ENCODE results near the gene FGF22.

Gene FGF22

GRCh38 chr19:644789-645188 lies 5.1 kb downstream of the FGF22 start:
- no peak for DNase-seq

DNA sequence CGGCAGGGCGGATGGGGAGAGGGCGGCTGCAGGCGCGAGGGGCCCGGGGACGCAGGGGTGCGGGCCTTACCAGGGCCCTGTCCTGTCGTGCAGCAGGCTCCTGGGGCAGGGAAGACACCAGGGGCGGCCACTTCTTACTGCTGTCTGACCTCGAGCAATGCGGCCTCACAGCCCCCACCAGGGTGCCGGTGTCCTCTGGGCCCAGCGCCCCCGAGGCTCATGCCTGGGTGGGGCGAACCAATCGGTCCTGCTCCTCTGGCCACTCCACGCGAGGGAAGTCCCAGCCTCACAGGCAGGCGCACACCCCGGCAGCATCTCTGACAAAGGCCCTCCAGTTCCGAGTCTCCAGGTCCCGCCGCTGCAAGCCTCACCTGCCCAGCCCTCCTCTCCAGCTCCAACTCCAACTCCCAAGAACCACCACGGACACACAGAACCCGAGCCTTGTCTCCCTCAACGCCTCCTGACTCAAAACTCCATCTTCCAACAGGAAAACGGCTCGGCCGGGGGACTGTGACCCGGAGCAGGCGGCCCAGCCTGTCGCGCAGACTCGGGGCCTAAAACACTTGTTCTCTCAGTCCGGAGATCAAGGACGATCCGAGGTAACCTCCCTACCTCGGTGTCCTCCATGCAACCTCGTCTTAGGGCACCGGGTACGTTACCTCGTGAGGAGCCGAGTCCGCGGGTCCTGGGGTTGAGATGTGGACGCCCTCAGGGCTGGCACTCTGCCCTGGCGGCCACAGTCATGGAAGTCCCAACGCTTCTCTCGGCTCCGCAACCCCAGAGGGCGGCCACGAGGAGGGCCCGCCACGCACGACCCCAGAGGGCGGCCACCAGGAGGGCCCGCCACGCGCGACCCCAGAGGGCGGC lies 6.5 kb downstream of the FGF22 start:
- no peak for DNase-seq

DNA sequence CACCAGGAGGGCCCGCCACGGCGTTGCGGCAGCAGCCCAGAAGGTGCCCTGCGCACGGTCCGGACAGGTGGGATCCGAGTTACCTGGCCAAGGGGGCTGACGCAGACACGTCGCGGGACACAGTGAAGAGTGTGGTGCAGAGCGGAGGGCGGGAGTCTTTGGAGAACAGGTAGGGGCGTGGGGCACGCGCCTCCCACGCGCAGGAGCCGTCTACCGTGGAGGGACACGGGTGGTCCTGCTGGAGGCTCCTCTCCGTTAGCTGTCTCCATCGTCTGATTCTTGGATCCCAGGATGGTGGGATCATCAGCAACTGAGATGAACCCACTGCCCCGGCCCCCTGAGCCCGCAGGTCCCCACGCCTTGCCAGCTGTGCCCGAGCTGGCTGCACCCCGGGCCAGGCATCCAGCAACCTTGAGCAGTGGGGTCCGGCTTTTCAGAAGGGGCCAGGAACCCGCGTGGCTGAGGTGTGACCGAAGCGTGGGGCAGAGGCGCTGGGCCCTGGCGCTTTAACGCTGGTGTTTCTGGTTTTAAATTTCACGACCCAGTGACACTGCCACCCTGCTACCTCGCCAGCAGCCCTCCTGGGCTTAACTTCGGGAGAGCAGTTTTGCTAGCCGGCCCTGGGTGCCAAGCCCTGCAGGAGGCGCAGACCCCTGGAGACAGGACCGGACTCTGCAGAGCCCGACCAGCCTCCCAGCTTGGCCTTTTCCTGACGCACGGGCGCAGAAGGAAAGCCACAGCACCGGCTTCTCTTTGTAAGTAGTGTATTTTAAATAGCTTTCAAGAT lies 7.3 kb downstream of the FGF22 start:
- no peak for DNase-seq

DNA sequence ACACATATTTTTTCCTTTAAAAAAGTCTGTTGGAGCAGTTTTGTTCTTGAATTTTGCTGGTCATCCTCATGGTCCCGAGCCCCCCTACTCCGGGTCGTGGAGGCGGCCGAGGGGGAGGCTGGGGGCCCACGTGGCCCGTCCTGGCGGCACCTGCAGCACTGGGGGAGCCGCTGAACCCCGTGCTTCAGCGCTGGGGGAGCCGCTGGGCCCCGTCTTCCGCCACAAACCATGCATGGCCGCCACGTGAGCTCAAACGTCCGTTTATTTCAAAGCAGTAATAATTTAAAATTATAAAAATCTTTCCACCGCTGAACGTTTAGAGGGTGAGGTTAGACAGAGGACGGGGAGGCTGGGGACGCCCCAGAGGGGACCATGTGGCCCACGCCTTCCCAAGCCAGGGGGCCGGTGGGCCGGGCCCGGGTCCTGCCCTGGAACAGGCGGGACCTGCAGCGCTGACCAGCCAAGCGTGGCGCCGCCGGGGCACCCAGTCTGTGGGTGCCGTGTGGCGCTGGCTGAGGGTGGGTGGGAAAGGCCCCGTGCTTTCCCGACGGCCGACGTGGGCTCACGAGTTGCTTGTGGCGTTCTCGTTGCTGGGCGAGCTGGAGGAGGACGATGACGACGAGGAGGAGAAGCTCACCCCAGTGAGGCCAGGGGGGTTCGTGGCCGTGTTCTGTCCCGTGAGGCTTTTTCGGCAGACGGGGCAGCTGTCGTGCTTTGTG lies 8.0 kb downstream of the FGF22 start:
- DNase-seq: no peak

DNA sequence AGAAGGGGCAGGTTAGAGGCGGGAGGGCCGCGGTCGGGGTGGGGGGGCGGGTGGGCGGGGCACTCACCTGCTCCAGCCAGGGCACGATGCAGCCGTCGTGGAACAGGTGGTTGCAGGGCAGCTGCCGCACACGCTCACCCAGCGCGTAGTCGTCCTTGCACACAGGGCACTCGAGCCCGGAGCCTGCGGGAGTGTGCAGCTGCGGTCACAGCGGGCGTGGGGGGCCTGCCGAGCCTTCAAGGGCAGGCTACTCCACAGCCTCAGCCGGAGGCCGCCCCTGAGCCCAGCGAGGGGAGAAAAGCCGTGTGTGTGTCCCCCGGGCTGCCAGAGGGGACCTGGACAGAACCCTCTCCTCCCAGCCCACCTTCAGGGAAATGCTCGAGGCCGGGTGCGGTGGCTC lies 8.6 kb downstream of the FGF22 start:
- DNase-seq: no peak

DNA sequence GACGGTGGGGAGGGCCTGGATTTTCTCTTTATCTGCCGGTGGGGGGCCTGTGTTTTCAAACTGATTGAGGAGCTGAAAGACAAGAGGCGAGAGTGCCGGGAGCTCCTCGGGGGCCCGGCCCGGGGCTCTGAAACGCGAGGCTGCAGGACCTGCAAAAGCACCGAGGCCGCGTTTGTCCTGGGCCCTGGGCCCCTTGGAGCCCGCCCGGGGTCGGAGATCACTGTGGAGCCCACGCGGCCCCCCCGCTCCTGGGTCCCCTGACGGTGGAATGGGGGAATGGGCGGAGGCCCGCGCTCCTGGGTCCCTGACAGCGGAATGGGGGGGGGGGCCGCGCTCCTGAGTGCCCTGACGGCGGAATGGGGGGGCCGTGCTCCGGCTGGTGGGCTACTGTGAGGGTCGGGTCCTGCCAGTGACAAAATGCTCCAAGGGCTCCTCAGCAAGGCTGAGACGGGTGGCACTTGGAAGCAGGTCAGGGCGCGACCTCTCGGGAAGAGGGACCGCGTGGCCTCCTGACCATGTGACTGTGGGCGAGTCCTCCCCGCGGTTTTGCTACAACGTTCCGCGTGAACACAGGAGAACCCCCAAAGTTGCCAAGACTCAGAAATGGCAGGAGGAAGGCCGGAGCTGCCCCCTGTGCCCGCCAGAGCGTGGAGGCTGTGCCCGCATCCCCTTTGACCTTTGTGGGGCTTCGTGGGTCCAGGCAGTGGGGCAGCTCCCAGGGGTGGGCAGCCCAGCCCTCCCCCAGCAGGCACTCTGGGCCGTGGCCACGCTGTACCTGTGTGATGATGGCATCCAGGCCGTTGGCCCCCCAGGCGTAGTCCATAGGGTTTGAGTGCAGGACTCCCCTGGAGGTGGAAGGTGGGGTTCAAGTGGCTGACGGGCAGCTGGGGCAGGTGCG lies 9.5 kb downstream of the FGF22 start:
- DNase-seq: no peak

DNA sequence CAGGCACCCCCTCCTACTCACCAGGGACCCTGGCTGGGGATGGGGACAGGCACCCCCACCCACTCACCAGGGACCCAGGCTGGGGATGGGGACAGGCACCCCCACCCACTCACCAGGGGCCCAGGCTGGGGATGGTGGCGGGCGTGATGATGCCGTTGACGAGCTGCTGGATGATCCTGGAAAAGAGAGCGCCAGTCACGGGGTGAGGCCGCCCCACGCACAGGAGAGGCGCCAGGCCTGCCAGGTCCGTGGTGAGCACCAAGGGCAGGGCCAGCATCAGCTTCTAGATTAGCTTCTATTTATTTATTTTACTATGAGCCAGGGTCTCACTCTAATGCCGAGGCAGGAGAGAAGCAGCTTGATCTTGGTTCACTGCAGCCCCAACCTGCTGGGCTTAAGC lies 10.4 kb downstream of the FGF22 start:
- no peak for DNase-seq

GRCh38 chr19:651114-651818 lies 11.6 kb downstream of the FGF22 start:
- DNase-seq: no peak

- no peak for DNase-seq
Observed at GRCh38 chr19:651991-652390, 12.3 kb downstream of the FGF22 start.

DNA sequence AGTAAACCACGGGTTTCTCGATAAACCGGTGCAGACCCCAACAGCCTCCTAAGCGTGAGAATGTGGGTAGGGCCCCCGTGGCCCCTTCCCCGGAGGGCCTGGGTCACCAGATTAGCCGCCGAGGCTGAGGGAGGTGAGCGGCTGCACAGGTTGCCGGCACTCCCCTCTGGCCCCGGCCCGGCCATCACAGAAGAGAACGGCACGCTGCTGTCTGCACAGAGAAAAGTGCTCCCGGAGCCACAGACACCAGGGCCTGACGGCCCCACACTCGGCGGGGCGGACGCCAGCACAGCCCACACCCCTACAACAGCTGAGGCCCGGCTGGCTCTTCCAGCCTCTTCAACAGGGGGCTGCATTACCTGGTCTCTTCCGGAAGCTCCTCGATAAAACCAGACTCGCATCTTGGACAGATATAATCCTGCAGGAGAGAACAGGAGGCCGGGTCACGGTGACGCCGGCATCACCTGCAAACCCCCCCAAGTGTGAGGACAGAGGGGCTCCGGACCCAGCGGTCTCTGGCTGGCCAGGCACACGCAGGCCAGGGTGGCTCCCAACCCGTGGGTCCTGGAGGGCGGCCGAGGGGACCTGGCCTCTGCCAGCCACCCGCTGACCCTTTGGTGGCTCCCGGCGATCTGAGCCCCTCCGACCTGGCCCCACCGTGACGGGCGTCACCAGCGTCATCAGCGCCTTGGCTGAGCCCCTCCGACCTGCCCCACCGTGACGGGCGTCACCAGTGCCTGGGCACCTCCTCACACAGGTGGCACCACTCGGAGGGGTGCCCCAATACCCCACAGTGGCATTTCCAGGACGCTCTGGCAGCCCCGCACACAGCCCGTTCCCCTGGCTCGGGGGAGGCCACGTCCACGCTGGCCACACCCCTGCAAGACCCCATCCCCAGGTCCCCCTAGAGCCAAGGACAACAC lies 13.0 kb downstream of the FGF22 start:
- DNase-seq: no peak

GRCh38 chr19:653425-653824 lies 13.7 kb downstream of the FGF22 start:
- no peak for DNase-seq

DNA sequence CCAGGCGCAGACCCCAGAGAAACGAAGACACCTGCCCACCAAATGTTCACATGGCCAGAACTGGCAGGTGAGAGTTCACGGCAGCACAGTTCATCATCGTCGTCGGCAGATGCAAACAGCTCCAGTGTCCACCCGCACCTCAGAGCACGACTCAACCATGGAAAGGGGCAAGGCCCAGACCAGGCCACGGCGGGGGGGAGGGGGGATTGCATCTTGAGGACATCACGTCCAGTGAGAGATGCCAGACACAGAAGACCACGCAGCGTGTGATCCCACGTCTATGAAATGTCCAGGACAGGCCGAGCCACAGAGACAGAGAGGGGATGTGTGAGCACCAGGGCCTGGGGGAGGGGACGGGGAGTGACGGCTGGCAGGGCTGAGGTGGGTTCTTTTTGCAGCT lies 16.0 kb downstream of the FGF22 start:
- DNase-seq: no peak

GRCh38 chr19:656751-657559 lies 17.3 kb downstream of the FGF22 start:
- DNase-seq: no peak

DNA sequence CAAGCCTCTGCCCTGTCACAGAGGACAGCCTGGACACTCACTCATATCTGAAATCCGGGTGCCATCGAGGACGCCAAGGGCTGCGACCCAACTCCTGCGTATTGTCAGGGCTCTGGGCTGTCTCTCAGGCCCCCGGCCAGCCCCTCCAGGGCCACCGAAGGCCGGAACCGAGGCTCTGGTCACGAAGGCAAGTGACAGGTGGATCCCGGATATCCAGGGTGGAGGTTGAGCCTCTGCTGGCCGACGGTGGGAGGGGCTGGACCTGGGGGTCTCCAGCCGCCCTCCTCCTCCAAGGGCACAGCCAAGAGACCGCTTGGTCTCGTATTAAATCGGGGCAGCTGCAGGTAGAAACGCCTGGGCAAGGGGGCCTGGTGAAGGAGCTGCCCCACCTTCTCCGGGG lies 17.9 kb downstream of the FGF22 start:
- no peak for DNase-seq

- no peak for DNase-seq
Observed at GRCh38 chr19:658059-658839, 18.6 kb downstream of the FGF22 start.

GRCh38 chr19:658916-659839 lies 19.5 kb downstream of the FGF22 start:
- no peak for DNase-seq

GRCh38 chr19:660793-661426 lies 21.2 kb downstream of the FGF22 start:
- DNase-seq: no peak
